Hepatocyte (in vitro differentiated cells): ENCODE measurements around the gene AUNIP. TPM values are rescaled to one million over a fixed set of nuclear protein-coding genes. Genes with fewer than 3 reads are reported as not detected.
A peak's percentile ranks its signal among the peaks of the same experiment; 100 is the strongest.

Experiments
- DNase-seq: peaks from one replicate; pipeline ENCODE4 v3.0.0-alpha.2; 2016; ENCODE audit warnings: low spot score
- H2AFZ ChIP-seq: fragments of 200-600 bp; sonication (generic); 2 replicates; pipeline ENCODE4 v1.6.0; 2016; ENCODE audit warnings: antibody characterized with exemption, mild to moderate bottlenecking
- H3K27ac ChIP-seq: fragments of 200-600 bp; sonication (generic); 2 replicates; pipeline ENCODE4 v1.5.1; 2016; ENCODE audit warnings: mild to moderate bottlenecking
- H3K27me3 ChIP-seq: fragments of 200-600 bp; sonication (generic); 2 replicates; pipeline ENCODE4 v1.6.1; 2016
- H3K36me3 ChIP-seq: fragments of 200-600 bp; sonication (generic); replicated peaks from 2 replicates; pipeline ENCODE4 v1.5.1; 2016; ENCODE audit warnings: low read depth; ENCODE audit not compliant: insufficient read depth
- H3K4me1 ChIP-seq: fragments of 200-600 bp; sonication (generic); 2 replicates; pipeline ENCODE4 v1.5.1; 2016; ENCODE audit warnings: mild to moderate bottlenecking, moderate library complexity; ENCODE audit not compliant: insufficient read depth
- H3K4me2 ChIP-seq: fragments of 200-600 bp; sonication (generic); 2 replicates; pipeline ENCODE4 v1.6.0; 2016
- H3K4me3 ChIP-seq: fragments of 200-600 bp; sonication (generic); 2 replicates; pipeline ENCODE4 v1.5.1; 2016; ENCODE audit warnings: mild to moderate bottlenecking
- H3K79me2 ChIP-seq: fragments of 200-600 bp; sonication (generic); 2 replicates; pipeline ENCODE4 v1.6.0; 2017; ENCODE audit warnings: mild to moderate bottlenecking
- H3K9me2 ChIP-seq: fragments of 200-600 bp; sonication (generic); replicated peaks from 2 replicates; pipeline ENCODE4 v1.6.0; 2017; ENCODE audit warnings: mild to moderate bottlenecking; ENCODE audit not compliant: insufficient read depth
- H3K9me3 ChIP-seq: fragments of 200-600 bp; sonication (generic); 2 replicates; pipeline ENCODE4 v1.5.1; 2016; ENCODE audit warnings: low read depth, mild to moderate bottlenecking
- H4K20me1 ChIP-seq: fragments of 200-600 bp; sonication (generic); 2 replicates; pipeline ENCODE4 v1.6.0; 2016; ENCODE audit warnings: mild to moderate bottlenecking; ENCODE audit not compliant: insufficient read depth, poor library complexity, severe bottlenecking
- CTCF ChIP-seq: fragments of 200-600 bp; sonication (generic); IDR thresholded peaks from 2 replicates; pipeline ENCODE4 v1.5.1; 2016; ENCODE audit warnings: antibody characterized with exemption, mild to moderate bottlenecking; ENCODE audit not compliant: poor library complexity
- EZH2 ChIP-seq: fragments of 200-600 bp; sonication (generic); IDR thresholded peaks from 2 replicates; pipeline ENCODE4 v1.6.1; 2016; ENCODE audit warnings: antibody characterized with exemption, mild to moderate bottlenecking, borderline replicate concordance
- EZH2phosphoT487 ChIP-seq: fragments of 200-600 bp; sonication (generic); IDR thresholded peaks from one replicate; pipeline ENCODE4 v1.6.1; 2018; ENCODE audit warnings: antibody characterized with exemption, mild to moderate bottlenecking, low read depth, moderate library complexity; ENCODE audit not compliant: unreplicated experiment, severe bottlenecking
- WGBS: methylation state at CpG from one replicate; pipeline ENCODE4 v1.1.6; 2016; ENCODE audit warnings: low lambda C conversion rate; ENCODE audit errors: missing lambda C conversion rate; 5-methylcytosine and 5-hydroxymethylcytosine counted together
- polyA plus RNA-seq: library from polyadenylated mRNA; unstranded; fragments of >200 nt; fragmentation: Nextera tagmentation; extraction: Ambion mirVana; gene quantifications from 2 replicates; pipeline ENCODE4 v1.2.1, GENCODE V29; 2016
- total RNA-seq: library from RNA; depleted of rRNA; stranded (reverse); fragments of >200 nt; gene quantifications from 2 replicates; pipeline ENCODE4 v1.2.3, GENCODE V29; 2014

AUNIP gene
- total and polyA plus RNA-seq, 2 experiments from 2014 or later, result 0.41 to 1.3 TPM

- Histone ChIP-seq H3K9me3 (no peaks in the 10 kb centered on the region), H3K36me3 (no peaks in the 10 kb centered on the region), H3K79me2 (peaks cover 35% of the 10 kb centered on the region), H3K9me2 (no peaks in the 10 kb centered on the region), H3K27ac (no peak overlapping the region), H3K4me3 (no peak overlapping the region), H2AFZ (no peak overlapping the region), H3K4me1 (peaks cover 45% of the 10 kb centered on the region), H3K27me3 (no peaks in the 10 kb centered on the region), H3K4me2 (peak overlapping the region; percentile 87), H4K20me1 (no peaks in the 10 kb centered on the region)
- DNase-seq, result peak; percentile 19
- WGBS, result 76% methylated on average over 3 of the region's 3 CpGs
- TF ChIP-seq CTCF (no peak), EZH2phosphoT487 (no peak), EZH2 (no peak)
These were observed 13.9 kb upstream of the AUNIP start for GRCh38 chr1:25873120-25873519.

DNA sequence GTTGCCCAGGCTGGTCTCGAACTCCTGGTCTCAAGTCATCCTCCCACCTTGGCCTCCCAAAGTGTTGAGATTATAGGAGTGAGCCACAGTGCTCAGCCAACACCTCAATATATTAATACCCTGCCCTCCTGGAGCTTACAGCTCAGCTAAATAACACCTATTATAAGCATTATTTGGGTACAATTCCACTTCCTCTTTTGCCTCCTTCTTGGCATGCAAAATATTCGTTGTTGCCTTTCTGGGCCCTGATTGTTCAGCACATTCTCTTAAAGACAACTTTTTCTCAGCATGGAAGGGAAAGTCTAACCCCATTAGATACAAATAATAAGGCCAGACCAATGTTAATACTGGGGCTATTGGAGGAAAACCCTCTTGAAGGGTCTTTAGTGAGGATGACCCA is 13.5 kb upstream of the AUNIP start:
- TF ChIP-seq EZH2phosphoT487, result no peak
- TF ChIP-seq CTCF, result no peak
- TF ChIP-seq EZH2, result no peak
- Histone ChIP-seq H3K36me3 (no peaks in the 10 kb centered on the region), H3K4me2 (peak overlapping the region; percentile 87), H2AFZ (no peak overlapping the region), H3K27me3 (no peaks in the 10 kb centered on the region), H4K20me1 (no peaks in the 10 kb centered on the region), H3K4me3 (no peak overlapping the region), H3K4me1 (peaks cover 49% of the 10 kb centered on the region), H3K9me2 (no peaks in the 10 kb centered on the region), H3K27ac (no peak overlapping the region), H3K9me3 (no peaks in the 10 kb centered on the region), H3K79me2 (peaks cover 35% of the 10 kb centered on the region)
- 93% methylated on average over 2 of the region's 2 CpGs for WGBS
- DNase-seq, result no peak

GRCh38 chr1:25871704-25872494 is 12.6 kb upstream of the AUNIP start:
- TF ChIP-seq CTCF (no peak), EZH2phosphoT487 (no peak)
- Histone ChIP-seq H3K4me2 (peak overlapping the region; percentile 21), H3K27ac (no peak overlapping the region), H4K20me1 (no peaks in the 10 kb centered on the region), H3K79me2 (peaks cover 35% of the 10 kb centered on the region), H2AFZ (no peak overlapping the region), H3K9me2 (no peaks in the 10 kb centered on the region), H3K4me3 (no peak overlapping the region), H3K27me3 (no peaks in the 10 kb centered on the region), H3K9me3 (no peaks in the 10 kb centered on the region), H3K36me3 (no peaks in the 10 kb centered on the region), H3K4me1 (peaks cover 56% of the 10 kb centered on the region)
- WGBS, result 88% methylated on average over 9 of the region's 9 CpGs
- DNase-seq, result no peak
